Measurements from ENCODE around the gene LGSN. TPM values are rescaled to one million over a fixed set of nuclear protein-coding genes. Genes with fewer than 3 reads are reported as not detected.

Gene LGSN
- total and polyA plus RNA-seq, 2 of the 13 experiments (the other 11 are each of a cell fraction or from before 2014, with no cell fraction given): 0.13 to 0.63 TPM

- no peak for TF ChIP-seq ZNF451 (CRISPR knock-in tag; IDR thresholded peaks at IDR 0.05)
- TF ChIP-seq ATF3 (CRISPR knock-in tag; IDR thresholded peaks at IDR 0.05): no peak
- TF ChIP-seq SP1 (IDR thresholded peaks at IDR 0.05): no peak
- no peak for TF ChIP-seq SP1 (CRISPR knock-in tag; IDR thresholded peaks at IDR 0.05)
- no peak for TF ChIP-seq FLYWCH1 (CRISPR knock-in tag; IDR thresholded peaks at IDR 0.05)
- no peak for TF ChIP-seq FOSL1 (CRISPR knock-in tag; IDR thresholded peaks at IDR 0.05; ENCODE audit: borderline replicate concordance)
- TF ChIP-seq TRIM22 (IDR thresholded peaks at IDR 0.05): no peak
- TF ChIP-seq ZMYM4 (CRISPR knock-in tag; IDR thresholded peaks at IDR 0.05): peak; percentile 84
- peak; percentile 73 for TF ChIP-seq BRD4 (CRISPR knock-in tag; IDR thresholded peaks at IDR 0.05)
- peak; percentile 88 for TF ChIP-seq JARID2 (CRISPR knock-in tag; IDR thresholded peaks at IDR 0.05; ENCODE audit: insufficient replicate concordance)
- no peak for TF ChIP-seq SMYD3 (CRISPR knock-in tag; IDR thresholded peaks at IDR 0.05)
- no peak for TF ChIP-seq GPN1 (CRISPR knock-in tag; IDR thresholded peaks at IDR 0.05; ENCODE audit: borderline replicate concordance)
- no peak for TF ChIP-seq ZNF619 (CRISPR knock-in tag; IDR thresholded peaks at IDR 0.05)
- no peak for TF ChIP-seq HNRNPUL1 (IDR thresholded peaks at IDR 0.05; ENCODE audit: low read depth, low read length)
- TF ChIP-seq NFAT5 (CRISPR knock-in tag; IDR thresholded peaks at IDR 0.05): no peak
- TF ChIP-seq ZNF12 (CRISPR knock-in tag; IDR thresholded peaks at IDR 0.05): 0 out of 2 replicates have a peak, but pooled peaks have one; percentile 21
- 0 out of 2 replicates have a peak, but pooled peaks have one; percentile 32 for TF ChIP-seq HNF1B (CRISPR knock-in tag; IDR thresholded peaks at IDR 0.05)
- TF ChIP-seq NAIF1 (CRISPR knock-in tag; IDR thresholded peaks at IDR 0.05; ENCODE audit: borderline replicate concordance): no peak
- TF ChIP-seq E2F1 (CRISPR knock-in tag; IDR thresholded peaks at IDR 0.05): peak; percentile 36; the same call in 1 of the 2 replicates
Measured at GRCh38 chr6:63352544-63353285, 32.9 kb upstream of the LGSN start (continued).

Measured in HepG2 (cell line).